Fibroblast of lung (primary cell): ENCODE results near the gene MBNL1. TPM values are rescaled to one million over a fixed set of nuclear protein-coding genes. Genes with fewer than 3 reads are reported as not detected.

Experiments
- DNase-seq, 2 donors: peaks; one replicate each; pipeline versions ENCODE4 v3.0.0 to v3.0.0-alpha.2; 2010; ENCODE audit warnings: low read depth in 2 of 2
- H2AFZ ChIP-seq: 2 replicates; pipeline ENCODE4 v1.5.1; 2012; ENCODE audit warnings: low read length, control low read depth, inconsistent platforms
- H3K27ac ChIP-seq: 2 replicates; pipeline ENCODE4 v1.5.1; 2011; ENCODE audit warnings: low read length, control low read depth; ENCODE audit not compliant: insufficient read depth
- H3K27me3 ChIP-seq: 2 replicates; pipeline ENCODE4 v1.5.1; 2011; ENCODE audit warnings: mild to moderate bottlenecking, low read length; ENCODE audit not compliant: control insufficient read depth, insufficient read depth
- H3K36me3 ChIP-seq: 2 replicates; pipeline ENCODE4 v1.5.1; 2011; ENCODE audit warnings: low read length; ENCODE audit not compliant: control insufficient read depth, insufficient read depth
- H3K4me1 ChIP-seq: 2 replicates; pipeline ENCODE4 v1.5.1; 2011; ENCODE audit warnings: low read length; ENCODE audit not compliant: control insufficient read depth, insufficient read depth; ENCODE audit errors: extremely low read depth
- H3K4me2 ChIP-seq: 2 replicates; pipeline ENCODE4 v1.5.1; 2011; ENCODE audit warnings: low read length, control low read depth; ENCODE audit not compliant: insufficient read depth; ENCODE audit errors: extremely low read depth
- H3K4me3 ChIP-seq, 4 experiments: fragments of 200-600 bp in 1 of 4; sonication (generic) in 1 of 4; replicated peaks in 1 of 4; 2 replicates each; pipeline ENCODE4 v1.5.1; 2011 to 2016; ENCODE audit warnings: low read length in 4 of 4, low read depth in 3 of 4, mild to moderate bottlenecking in 3 of 4, control low read depth in 2 of 4, inconsistent platforms in 1 of 4, mixed read lengths in 1 of 4; ENCODE audit not compliant: insufficient read depth in 1 of 4; ENCODE audit errors: control extremely low read depth in 1 of 4
- H3K79me2 ChIP-seq: 2 replicates; pipeline ENCODE4 v1.5.1; 2012; ENCODE audit warnings: mild to moderate bottlenecking, low read length, inconsistent platforms; ENCODE audit not compliant: control insufficient read depth, insufficient read depth
- H3K9ac ChIP-seq: 2 replicates; pipeline ENCODE4 v1.5.1; 2011; ENCODE audit warnings: mild to moderate bottlenecking, low read length, control low read depth; ENCODE audit not compliant: insufficient read depth
- H3K9me3 ChIP-seq: 2 replicates; pipeline ENCODE4 v1.5.1; 2012; ENCODE audit warnings: low read depth, low read length; ENCODE audit not compliant: control insufficient read depth, insufficient read depth
- H4K20me1 ChIP-seq: 2 replicates; pipeline ENCODE4 v1.5.1; 2011; ENCODE audit warnings: low read length; ENCODE audit not compliant: control insufficient read depth, insufficient read depth; ENCODE audit errors: extremely low read depth
- EZH2 ChIP-seq: IDR thresholded peaks from 2 replicates; pipeline ENCODE4 v1.5.1; 2012; ENCODE audit warnings: low read length, control low read depth, mild to moderate bottlenecking; ENCODE audit errors: missing control alignments
- polyA plus RNA-seq, 2 donors: library from polyadenylated mRNA; depleted of rRNA in 1 of 2; stranded (reverse) in 1 of 2; unstranded in 1 of 2; fragments of >200 nt; gene quantifications; 2 replicates each; pipeline ENCODE4 v1.2.1, GENCODE V29; 2011 to 2012; ENCODE audit warnings: missing spikeins in 1 of 2
- total RNA-seq: library from RNA; depleted of rRNA; stranded (reverse); fragments of >200 nt; gene quantifications from 2 replicates; pipeline ENCODE4 v1.2.1, GENCODE V29; 2014
- TF ChIP-seq, protein P1 (sequence below), 2 donors: IDR thresholded peaks in 1 of 2; conservative IDR thresholded peaks in 1 of 2; 1 replicate in 1 of 2; 2 replicates in 1 of 2; pipeline ENCODE4 v1.5.1; 2011 to 2012; ENCODE audit warnings: low read length in 2 of 2, control low read depth in 1 of 2, inconsistent platforms in 1 of 2, low read depth in 1 of 2, mild to moderate bottlenecking in 1 of 2

Gene MBNL1
- total and polyA plus RNA-seq, 2 donors (not counting 1 experiment from before 2014, with no cell fraction given): 150 to 213 TPM

DNA sequence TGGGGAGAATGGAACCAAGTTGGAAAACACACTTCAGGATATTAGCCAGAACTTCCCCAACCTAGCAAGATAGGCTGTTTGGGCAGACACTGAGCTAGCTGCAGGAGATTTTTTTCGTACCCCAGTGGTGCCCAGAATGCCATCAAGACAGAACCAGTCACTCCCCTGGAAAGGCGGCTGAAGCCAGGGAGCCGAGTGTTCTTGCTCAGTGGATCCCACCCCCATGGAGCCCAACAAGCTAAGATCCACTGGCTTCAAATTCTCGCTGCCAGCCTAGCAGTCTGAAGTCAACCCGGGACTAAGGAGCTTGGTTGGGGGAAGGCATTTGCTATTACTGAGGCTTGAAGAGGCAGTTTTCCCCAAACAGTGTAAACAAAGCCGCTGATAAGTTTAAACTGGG lies 152.4 kb downstream of the MBNL1 start:
- Histone ChIP-seq H3K9me3 (no peaks in the 10 kb centered on the region), H3K4me3 (no peak overlapping the region), H3K4me2 (no peak overlapping the region), H3K79me2 (peaks cover 20% of the 10 kb centered on the region), H2AFZ (no peak overlapping the region), H3K27me3 (no peaks in the 10 kb centered on the region), H3K9ac (no peak overlapping the region), H3K36me3 (peaks cover 7% of the 10 kb centered on the region), H3K27ac (no peak overlapping the region), H4K20me1 (no peaks in the 10 kb centered on the region), H3K4me1 (no peaks in the 10 kb centered on the region)
- DNase-seq: no peak
- TF ChIP-seq, protein P1, sequence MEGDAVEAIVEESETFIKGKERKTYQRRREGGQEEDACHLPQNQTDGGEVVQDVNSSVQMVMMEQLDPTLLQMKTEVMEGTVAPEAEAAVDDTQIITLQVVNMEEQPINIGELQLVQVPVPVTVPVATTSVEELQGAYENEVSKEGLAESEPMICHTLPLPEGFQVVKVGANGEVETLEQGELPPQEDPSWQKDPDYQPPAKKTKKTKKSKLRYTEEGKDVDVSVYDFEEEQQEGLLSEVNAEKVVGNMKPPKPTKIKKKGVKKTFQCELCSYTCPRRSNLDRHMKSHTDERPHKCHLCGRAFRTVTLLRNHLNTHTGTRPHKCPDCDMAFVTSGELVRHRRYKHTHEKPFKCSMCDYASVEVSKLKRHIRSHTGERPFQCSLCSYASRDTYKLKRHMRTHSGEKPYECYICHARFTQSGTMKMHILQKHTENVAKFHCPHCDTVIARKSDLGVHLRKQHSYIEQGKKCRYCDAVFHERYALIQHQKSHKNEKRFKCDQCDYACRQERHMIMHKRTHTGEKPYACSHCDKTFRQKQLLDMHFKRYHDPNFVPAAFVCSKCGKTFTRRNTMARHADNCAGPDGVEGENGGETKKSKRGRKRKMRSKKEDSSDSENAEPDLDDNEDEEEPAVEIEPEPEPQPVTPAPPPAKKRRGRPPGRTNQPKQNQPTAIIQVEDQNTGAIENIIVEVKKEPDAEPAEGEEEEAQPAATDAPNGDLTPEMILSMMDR (conservative IDR thresholded peaks at IDR 0.05 in 1 of 2, IDR thresholded peaks at IDR 0.05 in 1 of 2; ENCODE audit: low read depth in 1 of 2, low read length in 2 of 2): no peak
- no peak for TF ChIP-seq EZH2

DNA sequence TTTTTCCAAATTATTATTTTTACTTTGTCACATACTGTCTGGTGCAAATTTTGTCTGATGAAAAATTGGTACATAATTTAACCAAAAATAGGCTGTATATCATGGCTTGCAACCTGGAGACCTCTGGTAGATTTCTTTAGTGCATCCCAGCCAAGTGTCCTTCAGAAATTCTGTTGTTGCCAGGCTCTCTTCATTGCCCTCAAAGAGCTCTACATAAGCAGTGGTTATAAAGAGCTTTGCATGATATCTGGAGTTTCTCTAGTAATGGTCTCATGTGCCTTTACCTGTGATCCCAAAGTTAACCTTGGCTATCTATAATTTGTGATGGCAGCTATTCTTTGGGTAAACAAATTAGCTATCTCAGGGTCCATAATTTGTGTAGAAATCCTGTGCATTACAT lies 157.7 kb downstream of the MBNL1 start:
- Histone ChIP-seq H3K79me2 (peaks cover 21% of the 10 kb centered on the region), H4K20me1 (no peaks in the 10 kb centered on the region), H2AFZ (no peak overlapping the region), H3K9ac (no peak overlapping the region), H3K4me3 (no peak overlapping the region), H3K4me2 (no peak overlapping the region), H3K27me3 (no peaks in the 10 kb centered on the region), H3K9me3 (no peaks in the 10 kb centered on the region), H3K4me1 (peaks cover 8% of the 10 kb centered on the region), H3K36me3 (no peaks in the 10 kb centered on the region), H3K27ac (no peak overlapping the region)
- TF ChIP-seq EZH2: no peak
- TF ChIP-seq, protein P1 (conservative IDR thresholded peaks at IDR 0.05 in 1 of 2, IDR thresholded peaks at IDR 0.05 in 1 of 2; ENCODE audit: low read depth in 1 of 2, low read length in 2 of 2): no peak
- DNase-seq: no peak

DNA sequence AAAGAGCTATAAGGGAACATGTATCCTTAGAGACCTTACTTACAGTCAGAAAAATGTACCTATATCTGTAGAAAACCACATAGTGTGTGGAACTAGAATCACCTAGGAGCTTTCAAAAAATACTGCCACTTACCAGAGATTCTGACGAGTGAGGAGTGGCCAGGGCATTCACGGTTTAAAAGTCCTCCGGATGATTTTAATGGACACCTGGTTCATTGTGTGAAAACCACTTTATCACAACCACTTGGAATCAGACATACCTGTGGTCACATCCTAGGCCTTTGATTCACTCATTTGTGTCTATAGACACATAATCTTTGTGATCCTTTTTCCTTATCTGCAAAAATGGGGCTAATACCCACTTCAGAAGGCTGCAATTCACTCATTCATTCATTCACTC lies 159.8 kb downstream of the MBNL1 start:
- Histone ChIP-seq H2AFZ (no peak overlapping the region), H4K20me1 (no peaks in the 10 kb centered on the region), H3K9me3 (no peaks in the 10 kb centered on the region), H3K4me2 (no peak overlapping the region), H3K27ac (no peak overlapping the region), H3K4me3 (no peak overlapping the region), H3K27me3 (no peaks in the 10 kb centered on the region), H3K4me1 (peaks cover 8% of the 10 kb centered on the region), H3K9ac (no peak overlapping the region), H3K36me3 (peaks cover 5% of the 10 kb centered on the region), H3K79me2 (peaks cover 33% of the 10 kb centered on the region)
- TF ChIP-seq EZH2: no peak
- DNase-seq: peak in 1 of 2 donors; percentile 63
